NCI-H128 (cell line): ENCODE measurements around the gene LDAF1.
"Not testable (repeated sequence)": the region's sequence is repeated elsewhere in the genome, so short reads cannot be mapped to it uniquely, and the experiment has no call there.

ENCODE experiments used
- DNase-seq: peaks from one replicate; lab custom pipeline; 2025; ENCODE audit not compliant: unreplicated experiment; lab: John Stamatoyannopoulos, UW

Gene LDAF1

GRCh38 chr16:21161211-21161610, 2.7 kb downstream of the LDAF1 start:
- DNase-seq = no peak

DNA sequence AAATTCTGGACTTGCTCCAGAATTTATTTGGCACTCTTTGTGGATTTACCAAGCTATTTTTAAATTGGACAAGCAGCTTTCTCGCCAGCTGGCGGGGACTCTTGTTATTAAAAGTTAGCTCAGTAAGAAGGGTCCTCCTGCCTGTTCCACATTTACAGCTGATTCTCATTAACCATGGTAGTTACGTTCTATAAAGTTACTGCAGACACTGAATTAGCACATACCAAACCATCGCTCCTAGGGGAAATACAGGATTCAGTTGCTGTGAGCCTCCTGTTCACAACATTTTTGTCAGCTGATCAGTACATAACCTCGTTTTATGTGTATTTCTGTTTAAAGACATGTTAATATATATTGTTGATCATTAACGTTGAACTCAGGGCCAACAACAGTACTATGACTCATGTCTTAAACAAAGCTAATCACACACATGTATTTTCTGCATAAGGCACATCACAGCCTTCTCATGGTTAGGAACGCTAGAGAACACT, 4.2 kb downstream of the LDAF1 start:
- no peak for DNase-seq

DNA sequence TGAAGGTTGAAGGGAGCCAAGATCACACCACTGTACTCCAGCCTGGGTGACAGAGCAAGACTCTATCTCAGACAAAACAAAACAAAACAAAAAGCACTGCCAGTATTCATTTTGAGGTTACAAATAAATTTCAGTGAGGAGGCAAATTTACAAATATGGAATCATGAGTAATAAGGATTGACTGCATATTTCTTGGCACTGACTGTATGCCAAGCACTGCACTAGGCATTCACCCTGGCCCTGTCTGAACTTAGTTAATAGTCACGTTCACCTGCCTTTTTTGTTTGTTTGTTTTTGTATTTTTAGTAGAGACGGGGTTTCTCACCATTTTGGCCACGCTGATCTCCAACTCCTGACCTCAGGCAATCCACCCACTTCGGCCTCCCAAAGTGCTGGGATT, 5.1 kb downstream of the LDAF1 start:
- no peak for DNase-seq

DNA sequence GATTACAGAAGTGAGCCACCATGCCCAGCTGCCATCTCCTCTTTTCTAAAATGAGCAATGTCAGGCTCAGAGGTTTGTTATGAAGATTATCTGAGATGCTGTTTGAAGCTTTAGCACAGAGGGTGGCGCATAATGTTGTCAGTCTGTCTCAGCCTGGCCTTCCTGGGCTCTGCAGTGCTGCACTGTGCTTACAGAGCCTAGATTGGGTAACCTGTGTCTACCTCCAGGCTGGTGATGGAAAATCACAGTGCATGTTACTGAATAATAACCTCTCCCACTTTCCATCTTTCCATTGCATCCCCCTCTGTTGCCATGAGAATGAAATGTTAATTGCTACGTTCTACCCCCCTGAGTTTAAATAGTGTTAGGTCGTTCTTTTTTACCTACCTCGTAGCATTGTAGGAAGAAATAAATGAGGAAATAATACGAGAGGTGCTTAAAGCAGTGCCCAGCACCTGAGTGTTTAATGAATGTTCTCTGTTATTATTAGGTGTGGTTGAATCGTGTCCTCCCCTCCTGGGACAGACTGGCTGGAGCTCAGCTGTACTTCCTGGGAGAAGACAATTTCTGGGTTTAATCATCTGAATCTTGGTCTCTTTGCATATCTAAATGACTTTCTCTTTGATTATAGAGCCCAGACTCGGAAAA, 6.2 kb downstream of the LDAF1 start:
- no peak for DNase-seq

DNA sequence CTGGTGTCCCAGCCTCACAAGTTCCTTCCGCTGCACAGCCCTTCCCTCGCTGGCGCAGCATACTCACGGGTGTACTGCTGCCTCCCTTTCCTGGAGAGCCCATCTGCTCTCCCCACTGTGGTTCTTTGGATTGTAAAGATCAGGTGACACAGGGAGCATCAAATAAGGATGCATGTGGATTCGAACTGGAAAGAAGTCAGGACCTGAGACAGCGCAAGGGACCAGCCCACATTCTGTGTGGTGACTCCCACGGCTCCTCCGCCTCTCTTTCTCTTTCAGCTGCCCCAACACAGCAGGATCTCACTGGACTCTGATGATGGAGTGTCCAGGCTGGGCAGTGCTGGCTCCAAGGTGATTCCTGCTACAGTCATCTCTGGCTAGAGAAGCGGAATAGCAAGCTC, 8.1 kb downstream of the LDAF1 start:
- DNase-seq = no peak

- DNase-seq = no peak
These were observed 8.9 kb downstream of the LDAF1 start for GRCh38 chr16:21167360-21167759.

DNA sequence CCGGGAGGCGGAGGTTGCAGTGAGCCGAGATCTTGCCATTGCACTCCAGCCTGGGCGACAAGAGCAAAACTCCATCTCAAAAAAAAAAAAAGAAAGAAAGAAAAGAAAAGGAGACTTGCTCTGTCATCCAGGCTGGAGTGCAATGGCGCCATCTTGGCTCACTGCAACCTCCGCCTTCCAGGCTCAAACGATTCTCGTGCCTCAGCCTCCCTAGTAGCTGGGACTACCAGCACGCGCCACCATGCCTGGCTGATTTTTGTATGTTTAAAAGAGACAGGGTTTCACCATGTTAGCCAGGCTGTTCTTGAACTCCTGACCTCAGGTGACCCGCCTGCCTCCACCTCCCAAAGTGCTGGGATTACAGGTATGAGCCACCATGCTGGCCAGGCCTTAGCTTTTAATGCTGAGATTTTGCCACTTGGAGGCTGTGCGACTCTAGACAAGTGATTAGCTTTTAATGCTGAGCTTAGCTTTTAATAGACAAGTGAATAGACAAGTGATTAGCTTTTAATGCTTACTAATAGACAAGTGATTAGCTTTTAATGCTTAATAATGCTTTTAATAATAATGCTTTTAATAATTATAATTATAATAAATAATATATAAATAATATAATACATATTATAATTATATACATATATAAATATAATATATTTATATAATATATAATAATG, 9.6 kb downstream of the LDAF1 start:
- no peak for DNase-seq

GRCh38 chr16:21169249-21169981, 10.9 kb downstream of the LDAF1 start:
- no peak for DNase-seq

- DNase-seq = not testable (repeated sequence)
These were observed 11.6 kb downstream of the LDAF1 start for GRCh38 chr16:21170116-21170515.

GRCh38 chr16:21172650-21173049, 14.2 kb downstream of the LDAF1 start:
- DNase-seq = no peak

- no peak for DNase-seq
These were observed 16.9 kb downstream of the LDAF1 start for GRCh38 chr16:21175397-21175796.

- no peak for DNase-seq
These were observed 20.9 kb downstream of the LDAF1 start for GRCh38 chr16:21179126-21179982.

DNA sequence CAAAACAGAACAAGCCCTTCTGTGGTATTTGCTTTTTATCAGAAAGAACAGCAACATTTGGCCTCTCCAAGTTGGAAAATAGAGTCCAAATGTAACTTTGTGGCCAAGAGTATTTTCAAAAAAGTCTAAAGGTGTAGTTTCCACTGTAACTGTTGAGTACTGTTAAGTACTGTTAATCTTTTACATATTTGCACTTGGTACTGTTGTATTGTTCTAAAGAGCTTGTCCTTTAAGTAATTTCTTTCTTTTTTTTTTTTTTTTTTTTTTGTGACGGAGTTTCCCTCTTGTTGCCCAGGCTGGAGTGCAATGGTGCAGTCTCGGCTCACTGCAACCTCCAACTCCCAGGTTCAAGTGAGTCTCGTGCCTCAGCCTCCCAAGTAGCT, 21.5 kb downstream of the LDAF1 start:
- DNase-seq = no peak

DNA sequence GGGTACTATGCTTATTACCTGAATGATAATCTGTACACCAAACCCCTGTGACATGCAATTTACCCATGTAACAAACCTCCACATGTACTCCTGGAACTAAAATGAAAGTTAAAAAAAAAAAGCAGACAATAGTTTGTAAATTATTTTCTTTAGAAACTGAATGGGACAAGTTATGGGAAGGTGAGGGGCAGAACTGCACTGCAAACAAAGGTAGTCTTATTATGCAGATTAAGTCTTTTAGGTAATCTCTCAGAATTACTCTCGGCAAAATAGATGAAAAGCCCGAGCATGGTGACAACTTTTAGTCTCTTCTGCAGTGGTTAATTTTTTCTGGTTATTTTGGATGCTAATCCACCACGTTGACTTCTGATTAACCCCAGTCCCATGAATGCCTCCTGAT, 25.5 kb downstream of the LDAF1 start:
- no peak for DNase-seq

DNA sequence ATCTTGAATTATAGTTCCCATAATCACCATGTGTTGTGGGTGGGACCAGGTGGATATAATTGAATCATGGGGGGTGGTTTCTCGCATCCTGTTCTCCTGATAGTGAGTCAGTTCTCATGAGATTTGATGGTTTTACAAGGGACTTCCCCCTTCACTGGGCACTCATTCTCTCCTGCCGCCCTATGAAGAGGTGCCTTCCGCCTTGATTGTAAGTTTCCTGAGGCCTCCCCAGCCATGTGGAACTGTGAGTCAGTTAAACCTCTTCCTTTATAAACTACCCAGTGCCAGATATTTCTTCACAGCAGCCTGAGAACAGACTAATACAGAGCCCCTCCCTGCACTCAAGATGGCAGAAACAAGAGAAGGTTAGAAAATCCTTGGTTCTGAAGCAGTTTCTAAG, 26.4 kb downstream of the LDAF1 start:
- no peak for DNase-seq

- no peak for DNase-seq
These were observed 27.3 kb downstream of the LDAF1 start for GRCh38 chr16:21185659-21186325.

GRCh38 chr16:21186326-21186691, 27.8 kb downstream of the LDAF1 start:
- no peak for DNase-seq

GRCh38 chr16:21189311-21189710, 30.8 kb downstream of the LDAF1 start:
- DNase-seq = no peak

- DNase-seq = no peak
These were observed 31.5 kb downstream of the LDAF1 start for GRCh38 chr16:21190013-21190412.

DNA sequence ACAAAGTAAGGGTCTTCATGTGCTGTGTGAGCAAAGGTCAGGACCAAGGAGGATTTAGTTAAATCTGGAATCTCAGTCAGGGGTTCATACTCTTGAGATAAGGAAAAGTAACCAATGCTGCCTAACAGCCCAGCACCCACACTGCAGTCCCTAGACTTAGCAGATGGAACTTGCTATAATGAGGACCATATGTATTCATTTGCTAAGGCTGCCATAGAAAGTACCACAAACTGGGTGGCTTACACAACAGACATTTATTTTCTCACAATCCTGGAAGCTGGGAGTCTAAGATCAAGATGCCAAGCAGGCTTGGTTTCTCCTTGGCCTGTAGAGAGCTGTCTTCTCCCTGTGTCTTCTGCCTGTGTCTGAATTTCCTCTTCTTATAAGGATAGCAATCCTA, 32.1 kb downstream of the LDAF1 start:
- no peak for DNase-seq

- DNase-seq = no peak
These were observed 34.5 kb downstream of the LDAF1 start for GRCh38 chr16:21192991-21193390.
